HK-2 (cell line): ENCODE results near the gene KLHL1.
A peak's percentile ranks its signal among the peaks of the same experiment; 100 is the strongest.

ENCODE experiments used
- DNase-seq: peaks from one replicate; pipeline ENCODE4 v3.0.0-alpha.2; 2018; ENCODE audit not compliant: unreplicated experiment

The KLHL1 gene

DNA sequence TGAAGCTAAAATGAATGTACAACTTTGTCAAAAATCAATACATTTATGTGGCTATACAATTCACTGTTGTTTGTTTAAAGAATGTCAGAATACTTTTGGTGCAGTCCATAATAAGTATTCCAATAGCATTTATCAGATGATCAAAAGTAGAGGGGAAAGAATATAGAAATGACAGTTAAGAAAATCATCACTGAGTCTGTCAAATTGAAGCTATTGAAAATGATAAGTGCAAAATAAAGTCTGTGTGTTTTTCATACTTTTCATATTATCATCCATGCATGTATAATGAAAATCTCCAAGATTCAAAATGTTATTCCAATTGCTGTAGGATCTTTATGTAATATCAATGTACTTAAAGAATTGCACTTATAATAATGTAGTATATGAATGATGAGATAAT is 93.9 kb downstream of the KLHL1 start:
- DNase-seq = no peak

DNA sequence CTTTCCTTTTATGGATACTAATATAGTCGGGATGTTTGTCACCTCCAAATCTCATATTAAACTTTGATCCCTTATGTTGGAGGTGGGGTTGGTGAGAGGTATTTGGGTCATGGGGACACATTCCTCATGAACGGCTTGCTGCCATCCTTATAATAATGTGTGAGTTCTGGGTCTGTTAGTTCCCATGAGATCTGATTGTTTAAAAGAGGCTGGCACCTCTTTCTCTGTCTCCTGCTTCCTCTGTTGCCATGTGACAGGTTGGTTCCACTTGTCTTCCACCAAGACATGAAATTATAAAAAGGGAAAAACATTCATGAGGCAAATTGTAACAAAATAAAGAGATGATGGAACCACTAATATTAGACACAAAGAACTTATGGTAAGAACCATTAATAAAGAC is 108.4 kb downstream of the KLHL1 start:
- no peak for DNase-seq

DNA sequence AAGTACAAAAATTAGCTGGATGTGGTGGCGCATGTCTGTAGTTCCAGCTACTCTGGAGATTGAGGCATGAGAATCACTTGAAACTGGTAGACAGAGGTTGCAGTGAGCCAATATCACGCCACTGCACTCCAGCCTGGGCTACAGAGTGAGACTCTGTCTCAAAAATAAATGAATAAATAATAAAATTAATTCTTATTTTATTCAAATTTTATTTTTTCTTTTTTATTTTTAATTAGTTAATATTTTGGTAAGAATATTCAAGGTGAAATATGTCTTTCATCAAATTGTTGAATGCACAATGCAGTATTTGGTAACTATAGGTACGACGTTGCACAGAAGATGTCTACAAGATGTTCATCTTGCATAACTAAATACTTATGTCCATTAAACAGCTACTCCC is 111.2 kb downstream of the KLHL1 start:
- DNase-seq = no peak

DNA sequence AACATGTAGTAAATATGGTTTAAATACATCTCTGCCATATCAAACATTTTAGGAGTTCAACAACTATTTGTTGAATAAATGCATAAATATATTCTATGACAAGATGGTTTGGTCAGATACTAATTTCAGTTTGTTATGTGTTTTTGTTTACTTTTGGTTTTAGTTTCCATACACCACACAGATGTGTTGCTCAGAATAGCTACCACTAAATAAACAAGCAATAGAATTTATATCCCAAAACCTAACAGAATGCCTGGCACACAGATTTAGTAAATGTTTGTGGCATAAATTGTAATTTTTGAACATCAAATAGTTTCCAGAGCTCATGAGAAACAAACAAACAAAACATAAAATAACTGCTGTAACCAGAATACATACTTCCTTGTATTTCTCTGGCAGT is 127.5 kb downstream of the KLHL1 start:
- no peak for DNase-seq

DNA sequence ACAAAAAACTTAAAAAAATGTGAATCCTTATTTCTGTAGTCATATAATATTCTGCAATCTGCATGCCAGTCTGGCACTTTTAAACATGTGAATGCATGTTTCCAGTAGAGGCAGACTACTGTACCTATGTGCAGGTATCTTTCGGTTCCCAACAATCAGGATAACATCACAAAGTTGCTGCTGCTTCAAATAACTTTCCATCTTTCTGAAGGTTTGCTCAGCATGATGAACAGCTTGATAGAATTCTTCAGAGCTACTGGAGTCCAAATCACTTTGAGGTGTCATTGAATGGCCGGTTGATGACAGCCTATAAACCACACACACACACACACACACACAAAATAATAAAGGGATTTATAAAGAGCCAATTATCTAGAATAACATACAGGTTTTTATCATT is 132.8 kb downstream of the KLHL1 start:
- no peak for DNase-seq

DNA sequence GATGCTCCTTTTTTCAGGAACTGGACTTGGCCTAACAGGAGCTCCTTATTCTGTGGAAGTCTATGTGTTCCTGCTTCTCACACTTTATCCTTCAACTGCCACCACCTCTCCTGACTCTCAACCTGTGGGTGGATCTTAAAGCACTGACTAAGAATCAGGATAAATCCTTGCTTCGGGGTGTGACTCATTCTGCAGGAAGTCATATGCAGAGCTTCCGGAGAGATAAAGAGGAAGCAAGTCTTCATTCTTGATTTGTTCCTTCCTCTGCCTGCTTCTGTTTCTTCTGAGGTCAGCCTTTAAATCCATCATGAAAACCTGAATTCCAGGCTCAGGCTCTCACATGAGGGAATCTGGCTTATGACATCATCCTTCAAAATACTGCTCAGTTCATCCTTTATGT is 137.7 kb downstream of the KLHL1 start:
- peak; percentile 16 for DNase-seq

DNA sequence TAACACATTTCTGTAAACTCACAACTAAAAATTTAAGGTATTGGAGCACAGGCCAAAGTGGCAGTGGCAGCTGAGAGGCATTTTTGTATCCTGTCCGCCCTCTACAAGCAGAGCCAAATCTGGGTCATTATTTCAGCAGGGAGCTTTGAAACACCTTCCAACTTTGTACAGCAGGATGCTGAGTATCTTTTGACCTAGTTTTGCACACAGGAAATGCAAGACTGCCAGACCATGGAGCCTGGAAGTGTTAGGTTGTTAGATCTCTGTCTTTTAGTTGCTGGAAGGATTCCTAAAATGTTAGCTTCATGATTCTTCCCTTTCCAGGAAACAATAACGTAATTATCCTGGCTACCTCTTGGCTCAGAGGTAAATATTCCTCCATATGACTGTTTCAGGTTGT is 149.2 kb downstream of the KLHL1 start:
- no peak for DNase-seq

DNA sequence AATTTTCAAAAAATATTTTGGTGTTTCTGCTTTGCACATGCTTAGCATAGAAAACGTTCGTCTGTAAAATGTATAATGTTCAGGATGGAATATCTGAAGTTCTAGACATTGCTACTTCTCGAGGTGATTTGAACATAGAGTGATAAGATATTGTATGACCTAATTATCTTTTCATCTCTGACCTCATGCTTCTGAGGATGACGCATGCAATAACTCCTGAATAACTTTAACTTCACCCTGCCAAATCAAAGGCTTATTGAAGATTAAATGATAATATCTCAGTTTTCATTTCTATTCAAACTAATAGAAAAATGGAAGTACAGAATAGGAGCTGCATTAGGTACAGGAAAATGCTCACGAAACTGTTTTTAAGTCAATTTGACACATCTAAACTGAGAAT is 151.4 kb downstream of the KLHL1 start:
- no peak for DNase-seq

DNA sequence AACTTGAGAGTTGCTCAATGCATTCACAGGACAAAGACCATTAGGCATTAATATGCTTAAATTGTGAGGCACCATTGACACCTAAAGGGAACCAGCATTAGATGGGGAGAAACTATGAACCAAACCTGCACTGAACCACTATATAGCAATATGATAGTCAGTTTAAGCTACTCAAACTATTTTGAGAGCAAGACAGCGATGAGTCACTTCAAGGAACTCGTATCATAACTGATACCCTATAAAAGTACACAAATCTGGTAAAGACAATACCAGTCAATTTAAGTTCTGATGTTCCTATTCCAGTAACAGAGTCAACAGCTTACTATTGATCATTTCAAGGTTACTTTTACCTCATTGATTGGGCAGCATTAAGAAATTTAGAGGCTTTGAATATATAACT is 151.9 kb downstream of the KLHL1 start:
- DNase-seq = no peak

DNA sequence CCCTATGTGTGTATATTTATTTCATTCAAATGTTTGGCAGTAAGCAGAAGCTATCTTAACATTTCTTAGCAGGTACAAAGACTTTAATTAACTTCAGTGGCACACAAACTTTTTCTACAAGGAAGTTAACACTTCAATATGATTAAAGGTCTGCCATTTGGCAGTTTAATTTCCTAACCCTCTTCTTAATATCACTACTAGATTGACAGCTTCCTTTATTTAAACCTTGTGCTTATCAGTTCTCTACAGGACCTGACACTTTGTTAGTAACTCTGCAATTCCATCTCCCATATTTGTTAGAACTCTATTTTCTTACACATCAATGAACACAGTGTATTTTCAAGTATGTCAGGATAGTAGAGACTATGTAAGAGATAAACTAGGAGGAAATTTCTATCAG is 153.0 kb downstream of the KLHL1 start:
- DNase-seq = no peak

DNA sequence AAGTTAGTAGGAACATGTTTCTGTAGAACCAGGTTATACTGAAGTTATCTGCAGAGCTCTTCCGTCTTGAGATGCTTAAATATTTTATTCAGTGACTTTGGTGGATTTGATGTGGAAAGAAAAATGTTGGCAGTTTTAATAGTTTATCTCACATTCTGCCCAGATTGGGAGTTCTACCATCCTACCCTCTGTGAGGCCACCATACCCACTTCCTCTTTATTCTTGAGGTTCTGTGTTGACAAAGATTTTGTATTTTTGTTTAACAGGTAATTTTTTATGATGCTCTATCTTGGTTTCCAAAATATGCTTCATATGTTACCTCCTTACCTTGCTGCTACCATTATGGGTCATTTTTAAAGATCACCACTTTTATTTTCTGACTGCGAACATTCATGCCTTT is 156.8 kb downstream of the KLHL1 start:
- DNase-seq = no peak

DNA sequence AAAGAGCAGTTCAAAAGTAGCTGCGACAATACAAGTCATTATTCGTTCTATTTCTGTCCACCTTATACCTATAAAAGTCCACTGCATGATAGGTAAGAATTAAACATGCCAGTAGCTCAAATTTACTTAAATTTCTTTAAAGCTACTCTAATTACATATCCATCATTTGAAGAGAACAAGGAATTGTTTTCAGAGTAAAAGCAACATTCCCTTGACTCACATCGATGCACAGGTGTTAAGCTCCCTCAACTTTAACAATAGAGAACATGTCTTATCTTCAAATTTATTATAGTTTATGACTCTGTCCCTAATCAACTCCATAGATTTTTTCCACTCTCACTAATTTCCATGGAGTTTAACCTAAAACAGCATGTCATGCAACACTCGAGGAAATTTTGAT is 158.1 kb downstream of the KLHL1 start:
- no peak for DNase-seq

DNA sequence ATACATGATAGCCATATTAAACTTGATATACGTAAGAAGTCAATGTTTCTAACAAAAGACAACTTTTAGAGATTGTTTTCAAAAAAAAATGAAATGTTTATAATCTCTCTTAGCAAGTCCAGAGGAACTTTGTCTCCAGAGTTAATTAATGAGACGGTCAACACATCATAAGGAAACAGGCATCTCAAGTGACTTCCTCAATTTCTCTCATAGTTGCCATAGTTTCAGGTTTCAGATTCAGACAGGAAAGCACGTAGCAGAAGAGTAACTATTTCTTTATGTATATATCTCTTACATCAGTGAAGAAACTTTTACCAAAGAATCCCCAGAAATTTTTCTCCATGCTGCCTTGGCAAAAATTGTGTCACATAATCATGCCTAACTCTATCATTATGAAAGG is 160.2 kb downstream of the KLHL1 start:
- DNase-seq = no peak

DNA sequence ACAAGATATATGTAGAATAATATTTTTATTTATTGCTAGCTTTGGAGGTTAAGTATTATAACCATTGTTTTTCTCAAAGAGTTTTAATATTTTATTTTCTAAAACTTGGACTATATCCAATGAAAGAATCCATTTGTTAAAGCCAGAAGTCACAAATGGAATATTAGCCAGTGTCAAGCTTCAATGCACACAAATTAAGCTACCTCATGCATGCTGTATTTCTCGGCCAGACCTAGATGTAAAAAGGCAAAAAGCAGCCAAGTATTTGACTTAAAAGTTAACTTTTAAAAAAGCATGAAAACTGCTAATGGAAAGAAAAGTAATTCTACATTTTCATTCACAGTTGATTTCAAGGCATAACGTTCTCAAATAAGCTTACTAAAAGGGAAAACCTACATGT is 160.7 kb downstream of the KLHL1 start:
- no peak for DNase-seq

DNA sequence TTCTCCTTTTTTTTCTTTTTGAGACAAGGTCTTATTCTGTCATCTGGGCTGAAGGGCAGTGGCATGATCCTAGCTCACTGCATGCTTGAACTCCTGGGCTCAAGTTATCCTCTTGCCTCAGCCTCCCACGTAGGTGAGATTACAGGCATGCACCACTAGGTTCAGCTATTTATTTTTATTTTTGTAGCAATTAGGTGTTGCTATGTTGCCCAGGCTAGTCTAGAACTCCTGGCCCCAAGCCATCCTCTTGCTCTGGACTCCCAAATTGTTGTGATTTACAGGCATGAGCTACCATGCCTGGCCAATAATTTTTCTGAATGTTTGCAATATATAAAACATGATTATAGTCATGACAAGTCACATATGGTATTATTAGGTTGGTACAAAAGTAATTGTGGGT is 161.7 kb downstream of the KLHL1 start:
- DNase-seq = no peak

DNA sequence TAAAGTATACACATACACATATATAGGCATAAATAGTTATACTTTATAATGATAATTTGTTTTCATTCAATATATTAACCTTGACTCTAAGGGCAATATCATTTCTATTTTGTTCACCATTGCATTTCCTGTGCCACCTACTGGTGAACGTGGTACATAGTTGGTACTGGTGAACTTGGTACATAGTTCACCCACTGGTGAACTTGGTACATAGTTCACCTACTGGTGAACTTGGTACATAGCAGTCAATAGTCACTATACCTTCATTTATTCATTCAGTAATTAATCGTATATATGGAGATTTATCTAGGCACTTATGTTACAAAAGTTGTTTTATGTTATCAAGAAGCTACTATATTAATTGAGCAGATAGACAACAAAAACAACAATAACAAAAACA is 173.2 kb downstream of the KLHL1 start:
- DNase-seq = no peak

DNA sequence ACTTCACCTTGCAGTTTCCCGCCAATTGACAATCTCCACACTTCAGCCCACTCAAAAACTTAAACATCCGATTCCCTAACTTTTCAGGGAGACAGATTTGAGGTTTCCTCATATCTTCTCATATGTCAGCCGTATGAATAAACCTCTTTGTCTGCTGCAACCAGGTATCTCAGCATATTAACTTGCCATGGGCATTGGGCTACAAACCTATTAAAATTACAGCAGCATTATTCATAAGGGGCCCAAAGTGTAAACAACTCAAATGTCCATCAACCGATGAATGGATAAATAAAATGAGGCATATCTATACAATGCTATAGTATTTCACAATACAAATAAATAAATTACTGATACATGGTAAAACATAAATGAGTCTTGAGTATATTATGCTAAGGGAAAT is 180.0 kb downstream of the KLHL1 start:
- DNase-seq = no peak

DNA sequence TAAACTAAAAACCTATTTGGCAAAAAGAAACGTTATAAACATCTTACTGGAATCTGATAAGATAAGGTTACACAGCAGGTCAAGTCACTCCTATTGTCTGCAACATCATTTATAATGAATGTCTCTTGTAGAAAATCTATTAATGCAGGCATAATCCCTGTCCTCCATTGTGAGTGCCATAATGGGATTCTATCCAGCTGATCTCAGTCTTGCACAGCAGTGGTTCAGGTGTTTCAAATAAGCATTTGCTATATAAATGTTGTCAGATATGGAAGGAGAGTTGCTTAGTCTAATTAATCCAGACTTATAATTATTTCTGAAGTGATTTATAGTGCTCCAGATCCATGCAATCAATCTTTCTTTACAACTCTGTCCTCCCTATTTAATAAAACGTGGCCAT is 187.1 kb downstream of the KLHL1 start:
- no peak for DNase-seq

DNA sequence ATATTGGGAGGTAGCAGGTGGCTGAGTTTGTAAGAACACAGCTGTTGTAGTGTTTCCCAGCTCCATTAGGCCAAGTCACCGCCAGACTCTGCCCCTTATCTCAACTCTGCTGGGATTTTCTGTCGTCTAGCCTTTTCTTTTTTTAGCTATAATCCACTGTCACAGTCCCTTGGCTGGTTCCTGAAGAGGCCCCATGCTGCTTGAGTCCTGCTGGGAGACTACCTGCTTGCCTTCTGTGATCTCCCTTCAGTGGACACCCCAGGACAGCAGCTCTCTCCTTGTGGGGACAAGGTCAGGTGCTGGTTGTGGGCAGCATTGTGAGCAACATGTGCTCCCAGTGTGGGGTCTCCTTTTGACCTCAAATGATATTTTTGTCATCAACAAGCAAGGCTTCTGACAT is 195.6 kb downstream of the KLHL1 start:
- no peak for DNase-seq

DNA sequence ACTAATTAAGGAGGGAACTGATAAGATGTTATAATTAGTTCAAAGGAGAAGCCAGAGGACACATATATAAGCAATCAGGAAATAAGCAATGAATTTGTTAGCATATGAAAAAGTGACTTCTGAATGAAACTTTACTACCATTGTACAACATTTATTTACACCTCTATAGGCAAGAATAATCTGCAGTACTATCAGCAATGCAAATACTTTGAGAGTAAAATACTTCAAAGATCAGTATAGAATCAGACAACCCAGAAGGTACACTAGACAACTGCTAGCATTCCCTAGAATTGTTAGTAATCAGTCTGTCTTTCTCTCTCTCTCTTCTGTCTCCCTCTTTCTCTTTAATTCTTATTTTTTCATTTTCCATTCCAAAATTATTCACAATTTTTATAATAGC is 197.5 kb downstream of the KLHL1 start:
- DNase-seq = no peak

DNA sequence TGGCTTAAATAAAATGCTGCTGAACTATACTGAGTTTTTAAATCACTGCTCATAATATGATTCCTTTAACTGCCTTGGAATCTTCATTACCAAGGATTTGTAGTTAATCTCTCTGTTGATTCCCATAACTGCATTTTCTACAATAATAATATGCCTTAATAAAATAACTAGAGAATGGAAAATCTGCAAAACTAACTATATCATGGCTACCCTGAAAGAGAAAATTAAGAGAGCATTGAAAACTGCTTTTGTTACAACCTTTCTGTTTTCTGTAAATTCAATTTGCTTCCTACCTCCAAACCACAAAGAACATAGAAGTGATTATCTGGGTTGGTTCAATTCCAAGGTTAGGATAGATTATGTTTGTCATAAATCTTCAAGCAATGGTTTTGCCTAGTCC is 203.5 kb downstream of the KLHL1 start:
- DNase-seq = no peak

DNA sequence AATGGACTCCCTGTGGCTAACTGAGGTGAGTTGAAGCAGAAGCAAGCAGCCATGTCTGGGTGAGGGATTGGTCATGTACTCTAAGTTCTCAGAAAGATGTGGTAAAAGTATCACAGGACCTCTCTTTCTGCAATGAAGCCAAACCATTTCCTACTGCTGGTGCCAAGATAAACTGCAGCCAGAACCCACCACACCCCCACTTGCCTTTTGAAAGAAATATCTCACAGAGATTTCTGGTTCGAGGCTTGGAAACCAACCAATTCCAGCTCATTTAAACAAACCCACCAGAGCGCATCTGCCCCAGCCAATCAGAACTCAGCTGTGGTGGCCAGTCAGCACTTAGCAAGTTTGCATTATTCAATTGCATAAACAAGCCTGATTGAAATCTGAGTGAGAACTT is 205.2 kb downstream of the KLHL1 start:
- DNase-seq = no peak

DNA sequence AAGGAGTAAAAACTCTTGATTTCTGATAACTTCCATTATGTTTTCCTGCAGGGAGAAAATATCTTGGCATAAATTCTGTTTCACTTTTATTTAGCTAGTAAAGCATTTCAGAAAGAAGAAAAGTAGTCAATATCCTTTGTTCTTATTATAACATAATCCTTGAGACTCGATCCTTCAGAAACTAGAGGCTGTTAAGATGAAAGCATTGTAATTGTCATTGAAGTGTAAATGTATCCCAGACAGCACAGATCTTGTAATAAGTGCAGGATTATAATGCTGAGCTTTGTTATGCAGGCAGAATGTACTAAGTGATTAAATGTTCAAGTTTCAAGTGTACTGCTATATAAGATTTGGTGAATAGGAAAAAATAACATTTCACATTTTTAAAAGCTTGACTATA is 225.8 kb downstream of the KLHL1 start:
- no peak for DNase-seq

DNA sequence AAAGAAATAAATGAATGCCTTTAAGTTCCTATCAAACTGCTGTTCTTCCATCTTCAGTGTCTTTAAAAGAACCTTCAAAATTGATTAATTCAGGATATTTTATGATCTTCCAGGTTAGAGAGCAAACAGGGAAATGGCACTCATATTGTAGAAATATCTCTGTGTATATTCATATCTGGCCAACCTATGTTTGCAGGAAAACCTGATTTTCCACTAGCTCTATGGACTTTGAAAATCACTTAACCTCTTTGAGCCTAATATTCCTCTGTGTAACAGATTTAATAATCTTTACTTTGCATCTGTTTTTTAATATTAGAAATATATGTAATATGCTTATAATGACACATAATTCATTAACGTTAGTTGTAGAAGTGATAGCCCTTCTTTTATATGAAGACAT is 228.3 kb downstream of the KLHL1 start:
- DNase-seq = no peak

DNA sequence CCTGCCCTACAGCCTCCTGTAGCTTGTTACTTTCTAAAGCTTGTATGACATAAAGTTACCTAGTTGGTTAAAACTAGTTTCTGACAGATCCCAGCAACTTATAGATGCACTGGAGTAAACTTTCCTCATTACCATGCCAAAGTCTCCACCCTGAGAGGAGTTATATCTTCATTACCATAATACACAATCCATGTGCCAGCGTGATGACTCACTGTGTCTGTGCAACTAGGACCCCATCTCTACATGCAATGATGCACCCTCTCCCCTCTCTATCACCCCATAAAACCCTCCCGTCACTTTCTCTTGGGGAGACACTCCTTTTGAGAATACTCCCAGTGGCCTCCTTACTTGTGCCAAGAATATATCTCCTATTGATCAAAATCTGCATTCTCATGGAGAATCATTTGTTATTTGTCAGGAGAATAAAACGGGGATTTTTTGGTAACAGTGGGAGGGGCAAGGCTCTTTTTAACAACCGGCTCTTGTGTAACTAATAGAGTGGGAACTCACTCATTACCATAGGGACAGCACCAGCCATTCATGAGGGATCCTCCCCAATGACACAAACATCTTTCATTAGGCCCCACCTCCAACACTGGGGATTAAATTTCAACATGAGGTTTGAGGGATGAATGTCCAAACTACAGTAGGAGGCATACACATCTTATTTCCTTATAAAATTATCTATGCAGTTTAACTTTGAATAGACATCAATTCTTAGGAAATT is 235.8 kb downstream of the KLHL1 start:
- DNase-seq = no peak
